Measurements from ENCODE around the gene ASXL2. TPM values are rescaled to one million over a fixed set of nuclear protein-coding genes. Genes with fewer than 3 reads are reported as not detected.

The ASXL2 gene
- total RNA-seq, 4 donors from 2014 or later: 13.3 to 26.7 (median 16.8) TPM

DNA sequence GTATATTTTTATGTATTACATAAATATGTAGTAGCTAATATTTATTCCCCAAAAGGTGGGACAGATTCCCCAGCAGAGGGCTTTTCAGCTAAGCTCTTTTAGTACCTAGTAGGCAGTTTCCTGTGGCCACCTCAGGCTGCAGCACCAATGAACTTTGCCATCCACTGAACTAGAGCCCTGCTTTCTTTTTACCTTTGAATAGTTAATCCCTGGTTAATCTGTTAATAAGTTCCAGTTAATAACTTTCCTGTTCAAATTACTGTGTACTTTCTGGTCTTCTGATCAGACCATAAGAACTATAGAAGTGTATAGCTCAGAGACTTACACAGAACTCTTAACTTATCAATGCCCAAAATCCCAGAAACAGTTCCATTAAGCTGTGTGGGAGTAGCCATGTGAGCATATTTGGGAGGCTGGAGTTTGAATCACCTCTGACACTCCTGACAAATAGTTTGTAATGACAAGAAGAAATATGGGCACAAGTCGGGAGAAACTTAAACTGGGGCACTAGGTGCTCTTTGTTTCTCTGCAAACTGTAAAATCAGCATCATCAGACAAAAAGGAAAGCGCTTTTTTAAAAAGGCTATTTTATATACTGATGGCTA lies 40.0 kb downstream of the ASXL2 start:
- WGBS, 2 donors (ENCODE audit: low coverage in 1 of 2): 68 to 78% methylated on average over 2 of the region's 2 CpGs
- Histone ChIP-seq H3K36me3 (peaks cover 0 to 21% of the 10 kb centered on the region in 2 donors), H3K9me3 (no peaks in the 10 kb centered on the region), H3K4me3 (no peak overlapping the region), H3K27me3 (no peaks in the 10 kb centered on the region), H3K27ac (no peak overlapping the region), H3K4me1 (peaks cover 0 to 7% (median 0%) of the 10 kb centered on the region in 3 donors)
- ATAC-seq: no peak
- TF ChIP-seq EP300 (IDR thresholded peaks at IDR 0.05): no peak
- TF ChIP-seq, protein P1, sequence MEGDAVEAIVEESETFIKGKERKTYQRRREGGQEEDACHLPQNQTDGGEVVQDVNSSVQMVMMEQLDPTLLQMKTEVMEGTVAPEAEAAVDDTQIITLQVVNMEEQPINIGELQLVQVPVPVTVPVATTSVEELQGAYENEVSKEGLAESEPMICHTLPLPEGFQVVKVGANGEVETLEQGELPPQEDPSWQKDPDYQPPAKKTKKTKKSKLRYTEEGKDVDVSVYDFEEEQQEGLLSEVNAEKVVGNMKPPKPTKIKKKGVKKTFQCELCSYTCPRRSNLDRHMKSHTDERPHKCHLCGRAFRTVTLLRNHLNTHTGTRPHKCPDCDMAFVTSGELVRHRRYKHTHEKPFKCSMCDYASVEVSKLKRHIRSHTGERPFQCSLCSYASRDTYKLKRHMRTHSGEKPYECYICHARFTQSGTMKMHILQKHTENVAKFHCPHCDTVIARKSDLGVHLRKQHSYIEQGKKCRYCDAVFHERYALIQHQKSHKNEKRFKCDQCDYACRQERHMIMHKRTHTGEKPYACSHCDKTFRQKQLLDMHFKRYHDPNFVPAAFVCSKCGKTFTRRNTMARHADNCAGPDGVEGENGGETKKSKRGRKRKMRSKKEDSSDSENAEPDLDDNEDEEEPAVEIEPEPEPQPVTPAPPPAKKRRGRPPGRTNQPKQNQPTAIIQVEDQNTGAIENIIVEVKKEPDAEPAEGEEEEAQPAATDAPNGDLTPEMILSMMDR (IDR thresholded peaks at IDR 0.05): no peak
- TF ChIP-seq POLR2A (IDR thresholded peaks at IDR 0.05): no peak
- TF ChIP-seq POLR2AphosphoS5 (IDR thresholded peaks at IDR 0.05): no peak

DNA sequence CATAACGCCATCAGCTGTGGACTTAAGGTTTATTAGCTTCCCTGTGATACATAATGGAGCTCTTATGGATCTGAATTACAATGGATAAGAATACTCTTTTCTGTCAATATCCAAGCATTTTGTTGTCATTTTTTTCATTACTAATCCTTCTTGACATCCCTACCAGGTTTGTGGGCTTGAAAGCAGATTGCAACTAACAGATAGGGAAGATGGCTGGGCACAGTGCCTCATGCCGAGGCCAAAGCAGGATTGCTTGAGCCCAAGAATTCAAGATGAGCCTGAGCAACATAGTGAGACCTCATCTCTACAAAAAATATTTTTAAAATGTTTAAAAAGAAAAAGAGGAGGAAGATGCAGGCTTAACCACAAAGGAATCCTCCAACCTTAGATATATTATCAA lies 42.4 kb downstream of the ASXL2 start:
- Histone ChIP-seq H3K4me3 (no peak overlapping the region), H3K36me3 (peaks cover 0 to 11% of the 10 kb centered on the region in 2 donors), H3K9me3 (peaks cover 0 to 8% (median 0%) of the 10 kb centered on the region in 3 donors), H3K27me3 (no peaks in the 10 kb centered on the region), H3K27ac (no peak overlapping the region), H3K4me1 (peaks cover 0 to 7% (median 0%) of the 10 kb centered on the region in 3 donors)
- 90 to 92% methylated on average over 1 to 2 of the region's 2 CpGs for WGBS, 2 donors (ENCODE audit: low coverage in 1 of 2)
- ATAC-seq: no peak
- TF ChIP-seq POLR2AphosphoS5 (IDR thresholded peaks at IDR 0.05): no peak
- TF ChIP-seq, protein P1 (IDR thresholded peaks at IDR 0.05): no peak
- TF ChIP-seq EP300 (IDR thresholded peaks at IDR 0.05): no peak
- no peak for TF ChIP-seq POLR2A (IDR thresholded peaks at IDR 0.05)

DNA sequence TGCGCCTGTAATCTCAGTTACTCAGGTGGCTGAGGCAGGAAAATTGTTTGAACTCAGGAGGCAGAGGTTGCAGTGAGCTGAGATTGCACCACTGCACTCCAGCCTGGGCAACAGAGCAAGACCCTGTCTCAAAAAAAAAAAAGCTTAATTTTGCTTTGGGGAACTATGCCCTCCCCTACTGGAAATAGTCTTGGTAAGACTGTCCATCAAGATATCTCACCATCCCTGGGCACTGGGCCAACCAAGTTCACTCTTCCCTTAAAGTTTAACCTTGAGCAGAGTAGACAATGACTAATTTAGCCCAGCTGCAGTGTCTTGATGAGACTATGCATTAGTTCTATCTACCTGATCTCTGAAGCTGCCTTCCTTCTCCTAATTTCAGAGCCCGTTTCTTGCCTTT lies 44.7 kb downstream of the ASXL2 start:
- Histone ChIP-seq H3K4me1 (peaks cover 0 to 7% (median 0%) of the 10 kb centered on the region in 3 donors), H3K4me3 (no peak overlapping the region), H3K27ac (no peak overlapping the region), H3K9me3 (peaks cover 0 to 8% (median 0%) of the 10 kb centered on the region in 3 donors), H3K27me3 (no peaks in the 10 kb centered on the region), H3K36me3 (peaks cover 0 to 11% of the 10 kb centered on the region in 2 donors)
- TF ChIP-seq POLR2A (IDR thresholded peaks at IDR 0.05) (no peak), POLR2AphosphoS5 (IDR thresholded peaks at IDR 0.05) (no peak), EP300 (IDR thresholded peaks at IDR 0.05) (no peak)
- TF ChIP-seq, protein P1 (IDR thresholded peaks at IDR 0.05): no peak
- 100% methylated on average over 1 of the region's 2 CpGs for WGBS, 2 donors (ENCODE audit: low coverage in 1 of 2)
- no peak for ATAC-seq

DNA sequence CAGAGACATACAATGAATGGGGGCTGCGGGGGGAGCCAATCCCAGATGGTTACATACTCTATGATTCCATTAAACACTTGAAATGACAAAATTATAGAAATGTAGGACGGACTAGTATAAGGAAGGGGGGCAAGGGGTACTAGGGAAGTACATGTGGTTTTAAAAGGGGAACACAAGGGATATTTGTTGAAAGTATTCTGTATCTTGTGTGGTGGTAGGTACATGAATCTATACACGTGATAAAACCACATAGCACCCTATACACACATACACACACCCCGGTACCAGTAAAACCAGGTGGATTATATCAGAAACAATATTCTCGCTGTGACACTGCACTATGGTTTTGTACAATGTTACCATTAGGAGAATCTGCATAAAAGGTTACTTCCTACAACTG lies 45.4 kb downstream of the ASXL2 start:
- H3K9me3 ChIP-seq: peaks cover 0 to 8% (median 0%) of the 10 kb centered on the region in 3 donors
- TF ChIP-seq, protein P1 (IDR thresholded peaks at IDR 0.05): no peak
- TF ChIP-seq POLR2A (IDR thresholded peaks at IDR 0.05): no peak
- ATAC-seq: no peak
- no peak overlapping the region for H3K4me3 ChIP-seq
- 85 to 94% methylated on average over 5 of the region's 5 CpGs for WGBS, 2 donors (ENCODE audit: low coverage in 1 of 2)
- peaks cover 0 to 7% (median 0%) of the 10 kb centered on the region in 3 donors for H3K4me1 ChIP-seq
- H3K27me3 ChIP-seq: no peaks in the 10 kb centered on the region
- peaks cover 0 to 11% of the 10 kb centered on the region in 2 donors for H3K36me3 ChIP-seq
- H3K27ac ChIP-seq: no peak overlapping the region

All from gastroesophageal sphincter (tissue), 4 donors.